Activated CD4-positive, alpha-beta T cell treated with anti-CD3 and anti-CD28 coated beads, Interleukin-2, amount 10 ng/mL, durations not matched to agents 7 days and 5 days (primary cell): ENCODE results near the gene DAB2IP. TPM values are rescaled to one million over a fixed set of nuclear protein-coding genes. Genes with fewer than 3 reads are reported as not detected.
A peak's percentile ranks its signal among the peaks of the same experiment; 100 is the strongest.
"Not testable (repeated sequence)": the region's sequence is repeated elsewhere in the genome, so short reads cannot be mapped to it uniquely, and the experiment has no call there.

Experiments used
- CTCF ChIA-PET: fragments of 350-600 bp; sonication (Branson Sonifier 250); formaldehyde crosslinking; loops from one replicate; lab custom pipeline; 2021; ENCODE audit warnings: antibody characterized with exemption; lab: Charles Lee
- POLR2A ChIA-PET: fragments of 350-600 bp; sonication (Branson Sonifier 250); formaldehyde crosslinking; loops from one replicate; lab custom pipeline; 2021; ENCODE audit warnings: antibody characterized with exemption; lab: Charles Lee
- DNase-seq: peaks from one replicate; pipeline ENCODE4 v3.0.0-alpha.2; 2020
- H3K27ac Mint-ChIP-seq: one replicate; pipeline ENCODE4 v1.8.0; 2021; ENCODE audit warnings: mild to moderate bottlenecking, moderate library complexity, mixed read lengths
- H3K27me3 Mint-ChIP-seq: one replicate; pipeline ENCODE4 v1.8.0; 2021; ENCODE audit warnings: mixed read lengths
- H3K36me3 Mint-ChIP-seq: one replicate; pipeline ENCODE4 v1.8.0; 2021; ENCODE audit warnings: low read depth, mixed read lengths
- H3K4me1 Mint-ChIP-seq: one replicate; pipeline ENCODE4 v1.8.0; 2021; ENCODE audit warnings: mixed read lengths
- H3K4me3 Mint-ChIP-seq: one replicate; pipeline ENCODE4 v1.8.0; 2021; ENCODE audit warnings: mild to moderate bottlenecking, moderate library complexity, mixed read lengths
- H3K9me3 Mint-ChIP-seq: one replicate; pipeline ENCODE4 v1.8.0; 2021; ENCODE audit warnings: mixed read lengths
- total RNA-seq, 2 experiments: library from RNA; stranded (reverse); gene quantifications; one replicate each; pipeline ENCODE4 v1.2.3, GENCODE V29; 2021

The DAB2IP gene
- total RNA-seq, 2 experiments from 2014 or later: not detected

DNA sequence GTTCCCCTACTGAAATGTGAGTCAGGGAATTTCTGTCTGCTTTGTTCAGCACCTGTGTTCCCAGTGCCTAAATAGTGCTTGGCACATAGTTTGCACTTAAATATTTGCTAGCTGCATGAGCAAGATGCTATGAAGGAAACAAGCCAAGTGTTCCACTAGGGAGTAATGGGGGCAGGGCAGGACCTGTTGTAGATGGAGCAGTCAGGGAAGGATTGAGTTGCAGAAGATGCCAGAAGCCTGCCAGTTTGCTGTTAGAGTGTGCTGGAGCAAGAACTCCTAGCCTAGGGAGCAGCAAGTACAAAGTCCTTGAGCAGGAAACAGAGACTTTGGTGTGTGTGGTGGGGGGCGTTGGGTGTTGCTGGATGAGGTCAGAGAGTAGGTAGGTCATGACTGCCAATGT, 87.5 kb downstream of the DAB2IP start:
- Mint-ChIP-seq H3K4me1 (peaks cover 4% of the 10 kb centered on the region), H3K36me3 (no peaks in the 10 kb centered on the region), H3K4me3 (no peak overlapping the region), H3K27me3 (peaks cover 37% of the 10 kb centered on the region), H3K27ac (no peak overlapping the region), H3K9me3 (no peaks in the 10 kb centered on the region)
- CTCF ChIA-PET: no interaction called here
- POLR2A ChIA-PET: no interaction called here
- DNase-seq: no peak

DNA sequence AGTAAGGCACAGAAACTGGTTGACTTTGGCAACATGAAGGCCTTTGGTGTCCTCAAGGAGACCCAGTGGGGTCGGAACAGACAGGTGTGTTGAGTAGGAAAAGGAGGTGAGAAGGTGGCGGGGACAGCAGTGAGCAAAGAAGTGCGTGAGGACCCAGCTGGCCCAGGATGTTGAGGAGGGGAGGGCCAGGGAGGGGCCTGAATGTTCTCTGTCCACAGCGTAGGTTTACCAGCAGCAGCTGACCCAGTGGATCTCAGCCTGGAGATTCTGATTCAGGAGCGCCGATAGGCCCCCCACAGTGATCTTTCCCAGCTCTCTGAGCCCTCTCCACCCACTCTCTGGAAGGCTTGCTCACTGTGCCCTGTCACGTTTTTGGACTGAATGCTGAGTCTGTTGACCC, 88.5 kb downstream of the DAB2IP start:
- CTCF ChIA-PET: interaction anchor here (0.8 kb wide), 1 partner anchor 12 kb away, joined by 3 read pairs; no protein-coding TSS in a partner anchor
- no peak overlapping the region for H3K27ac Mint-ChIP-seq

DNA sequence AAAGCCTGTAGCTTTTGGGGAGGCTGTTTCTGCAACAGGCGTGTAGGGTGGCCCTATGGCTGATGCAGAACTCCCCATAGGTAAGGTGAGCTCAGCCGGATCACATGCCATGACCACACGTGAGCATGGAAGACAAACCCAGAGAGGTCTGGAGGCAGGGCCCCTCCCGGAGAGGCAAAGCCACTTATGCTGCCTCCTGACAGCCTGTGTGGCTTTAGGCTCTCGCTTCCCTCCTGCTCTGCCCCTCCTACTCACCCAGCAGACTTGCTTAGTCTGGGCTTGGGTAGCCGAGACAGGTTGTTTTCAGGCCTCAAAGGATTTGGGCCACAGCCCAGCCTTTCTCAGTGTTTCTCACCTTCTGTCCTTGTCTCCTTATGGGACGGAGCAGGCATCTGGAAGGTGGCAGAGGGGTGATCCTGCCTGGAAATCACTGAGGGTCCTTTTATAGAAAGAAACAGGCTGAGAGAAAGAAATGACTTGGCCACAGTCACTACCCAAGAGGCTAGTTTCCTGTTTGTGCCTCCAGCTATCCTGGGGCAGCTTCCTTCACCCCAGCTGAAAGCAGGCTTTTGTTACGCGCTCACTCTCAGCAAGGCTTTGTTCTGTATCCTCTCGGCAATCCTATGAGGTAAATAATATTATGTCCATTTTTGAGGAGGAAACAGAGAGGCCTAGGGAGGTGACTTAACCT, 89.9 kb downstream of the DAB2IP start:
- CTCF ChIA-PET: interaction anchor here (0.6 kb wide), 1 partner anchor 370 kb away, joined by 3 read pairs; no protein-coding TSS in a partner anchor
- no peak for DNase-seq

More for the DNA sequence above, 88.5 kb downstream of the DAB2IP start:
- no peak overlapping the region for H3K4me3 Mint-ChIP-seq
- DNase-seq: no peak
- peaks cover 31% of the 10 kb centered on the region for H3K27me3 Mint-ChIP-seq
- no peaks in the 10 kb centered on the region for H3K36me3 Mint-ChIP-seq
- H3K4me1 Mint-ChIP-seq: peaks cover 4% of the 10 kb centered on the region
- no peaks in the 10 kb centered on the region for H3K9me3 Mint-ChIP-seq
- POLR2A ChIA-PET: no interaction called here

DNA sequence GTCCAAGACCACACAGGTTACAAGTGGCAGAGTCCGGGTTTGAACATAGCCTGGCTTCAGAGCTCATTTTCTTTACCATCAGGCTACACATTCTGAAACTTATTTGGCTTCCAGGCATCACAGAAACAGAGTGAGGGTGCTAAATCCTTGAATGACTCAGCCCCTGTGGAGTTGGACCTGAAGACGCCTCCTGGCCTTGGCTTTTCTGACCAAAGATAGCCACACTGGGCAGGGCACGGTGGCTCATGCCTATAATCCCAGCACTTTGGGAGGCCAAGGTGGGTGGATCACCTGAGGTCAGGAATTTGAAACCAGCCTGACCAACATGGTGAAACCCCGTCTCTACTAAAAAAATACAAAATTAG, 90.5 kb downstream of the DAB2IP start:
- H3K4me3 Mint-ChIP-seq, H3K36me3 Mint-ChIP-seq, DNase-seq, H3K9me3 Mint-ChIP-seq, H3K27ac Mint-ChIP-seq, POLR2A ChIA-PET, H3K4me1 Mint-ChIP-seq, CTCF ChIA-PET: not testable (repeated sequence)
- H3K27me3 Mint-ChIP-seq: peaks cover 16% of the 10 kb centered on the region

More for the DNA sequence above, 89.9 kb downstream of the DAB2IP start:
- Mint-ChIP-seq H3K9me3 (no peaks in the 10 kb centered on the region), H3K36me3 (no peaks in the 10 kb centered on the region), H3K4me3 (no peak overlapping the region), H3K27ac (no peak overlapping the region), H3K4me1 (peaks cover 7% of the 10 kb centered on the region), H3K27me3 (peaks cover 21% of the 10 kb centered on the region)
- POLR2A ChIA-PET: no interaction called here

DNA sequence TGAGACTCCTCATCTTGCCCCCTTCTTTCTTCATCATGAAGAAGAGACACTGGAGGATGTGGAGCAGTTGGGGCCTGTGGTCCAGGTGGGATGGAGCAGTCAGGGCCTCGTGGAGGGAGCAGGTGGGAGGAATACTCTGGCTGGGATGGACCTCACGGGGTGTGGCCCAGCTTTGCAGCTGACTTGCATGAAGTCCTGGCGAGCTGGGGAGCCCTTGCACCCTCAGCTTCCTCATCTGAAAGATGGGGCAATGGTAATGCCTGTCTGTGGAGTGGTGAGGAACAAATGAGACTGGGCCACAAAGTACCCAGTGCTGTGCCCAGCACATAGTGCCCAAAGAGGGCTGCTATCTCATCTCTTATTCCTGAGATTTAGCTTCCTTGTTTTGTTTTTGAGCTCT, 91.5 kb downstream of the DAB2IP start:
- H3K27ac Mint-ChIP-seq: no peak overlapping the region
- no peaks in the 10 kb centered on the region for H3K36me3 Mint-ChIP-seq
- H3K4me1 Mint-ChIP-seq: peaks cover 12% of the 10 kb centered on the region
- H3K4me3 Mint-ChIP-seq: no peak overlapping the region
- DNase-seq: no peak
- peaks cover 16% of the 10 kb centered on the region for H3K27me3 Mint-ChIP-seq
- POLR2A ChIA-PET: no interaction called here
- CTCF ChIA-PET: interaction anchor here (0.6 to 3.2 kb wide), 3 partner anchors 8 to 196 kb away, joined by 3 to 9 read pairs (median 5); no protein-coding TSS in a partner anchor
- no peaks in the 10 kb centered on the region for H3K9me3 Mint-ChIP-seq

DNA sequence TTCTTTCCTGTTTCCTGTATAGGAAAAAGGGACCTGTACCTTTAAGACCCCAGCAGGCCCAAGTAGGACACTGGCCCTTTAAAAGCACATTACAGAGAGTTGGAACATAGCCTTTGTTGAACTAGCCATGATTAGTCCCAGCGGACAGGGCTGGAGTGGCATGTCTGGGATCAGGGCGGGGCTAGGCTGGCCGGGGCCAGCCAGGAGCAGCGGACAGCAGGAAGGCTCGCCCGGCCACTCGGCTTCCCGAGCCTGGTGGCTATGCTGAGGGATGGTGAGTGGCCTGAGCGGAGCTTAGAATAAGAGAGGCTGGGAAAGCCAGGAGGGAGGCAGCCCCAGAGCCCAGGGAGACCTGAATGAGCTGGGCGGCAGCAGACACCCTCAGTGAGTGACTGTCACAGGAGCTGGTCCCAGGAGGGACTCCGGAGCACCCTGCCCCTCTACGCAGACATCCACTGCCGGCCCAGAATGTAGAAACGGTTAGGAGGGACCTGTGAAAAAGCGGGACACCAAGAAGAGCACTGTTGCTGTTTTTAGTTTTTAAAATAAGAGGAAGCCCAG, 92.1 kb downstream of the DAB2IP start:
- Mint-ChIP-seq H3K27me3 (peaks cover 13% of the 10 kb centered on the region), H3K4me1 (peaks cover 18% of the 10 kb centered on the region), H3K36me3 (no peaks in the 10 kb centered on the region), H3K9me3 (no peaks in the 10 kb centered on the region), H3K27ac (no peak overlapping the region), H3K4me3 (no peak overlapping the region)
- POLR2A ChIA-PET: no interaction called here
- CTCF ChIA-PET: interaction anchor here (0.6 to 3.2 kb wide), 4 partner anchors 9 to 197 kb away, joined by 3 to 9 read pairs (median 4); no protein-coding TSS in a partner anchor
- DNase-seq: no peak

DNA sequence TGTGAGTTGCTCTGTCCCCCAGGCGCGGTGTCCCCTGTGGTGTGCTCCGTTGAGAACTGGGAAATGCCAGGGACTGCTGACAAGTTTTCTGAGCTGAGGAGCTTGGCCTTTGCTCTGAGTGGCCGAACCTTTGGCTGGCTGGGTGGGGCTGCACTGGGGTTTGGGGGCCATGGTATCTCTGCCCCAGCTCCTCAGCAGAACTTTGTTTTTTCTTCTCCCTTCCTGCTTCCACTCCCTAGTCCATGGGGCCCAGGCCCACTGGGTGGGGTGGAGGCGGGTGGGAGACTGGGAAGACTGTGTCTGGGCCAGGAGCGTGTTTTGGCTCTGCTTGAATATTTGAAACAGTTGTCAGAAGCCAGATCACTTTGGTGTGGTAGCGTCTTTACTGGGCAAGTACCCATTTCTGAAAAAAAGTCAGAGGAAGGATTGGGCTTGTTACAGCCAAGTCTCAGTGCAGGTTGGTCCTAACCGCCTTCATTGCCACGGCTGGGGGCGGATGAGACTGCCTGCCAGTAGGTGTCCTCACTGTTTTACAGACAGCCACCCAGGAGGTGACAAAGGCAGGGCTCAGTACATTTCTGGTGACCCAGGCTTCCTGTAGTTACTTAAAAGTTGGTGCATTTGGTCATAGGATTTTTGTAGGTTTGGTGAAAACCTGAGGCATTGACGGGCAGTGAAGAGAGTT, 92.7 kb downstream of the DAB2IP start:
- Mint-ChIP-seq H3K9me3 (no peaks in the 10 kb centered on the region), H3K36me3 (no peaks in the 10 kb centered on the region), H3K27me3 (peaks cover 6% of the 10 kb centered on the region), H3K4me1 (peaks cover 20% of the 10 kb centered on the region), H3K4me3 (no peak overlapping the region), H3K27ac (no peak overlapping the region)
- CTCF ChIA-PET: interaction anchor here (0.6 to 3.2 kb wide), 3 partner anchors 9 to 198 kb away, joined by 3 to 9 read pairs (median 3); no protein-coding TSS in a partner anchor
- POLR2A ChIA-PET: no interaction called here
- DNase-seq: peak; percentile 74

DNA sequence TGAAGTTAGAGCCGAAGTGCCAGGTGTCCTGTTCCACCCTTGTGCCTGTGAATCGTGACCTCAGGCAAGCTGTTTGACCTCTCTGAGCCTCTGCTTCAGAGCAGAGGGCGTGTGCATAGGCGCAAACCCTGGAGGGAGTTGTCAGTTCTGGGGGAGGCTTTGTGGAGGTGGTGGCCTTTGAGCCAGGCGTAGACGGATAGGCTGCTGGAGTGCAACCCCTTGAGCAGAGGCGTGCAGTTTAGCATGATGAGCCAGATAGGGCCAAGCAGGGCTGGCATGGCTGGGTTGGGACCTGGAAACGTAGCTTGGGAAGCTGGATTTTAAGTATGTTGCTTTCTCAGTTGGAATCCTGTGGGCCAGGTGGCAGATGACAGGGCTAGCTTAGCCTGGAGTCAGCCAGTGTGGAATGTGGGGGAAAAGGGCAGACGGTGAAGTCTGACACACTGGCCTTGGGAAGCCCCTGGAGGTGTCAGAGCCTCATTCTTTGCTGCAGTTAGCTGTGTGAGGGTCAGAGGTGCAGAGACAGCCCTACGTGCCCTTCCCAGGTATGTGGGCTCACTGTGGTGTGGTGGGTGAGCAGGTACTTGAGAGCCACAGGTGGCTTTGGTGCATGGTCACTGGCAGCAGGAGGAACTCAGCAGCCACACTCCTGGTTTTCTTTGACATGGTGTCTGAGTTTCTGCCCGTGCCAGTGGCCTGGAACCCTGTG, 93.4 kb downstream of the DAB2IP start:
- H3K4me1 Mint-ChIP-seq: peaks cover 20% of the 10 kb centered on the region
- DNase-seq: no peak
- ChIA-PET POLR2A (no interaction called here), CTCF (interaction anchor here (3.2 kb wide), 1 partner anchor 10 kb away, joined by 9 read pairs; no protein-coding TSS in a partner anchor)
- H3K27ac Mint-ChIP-seq: no peak overlapping the region
- H3K36me3 Mint-ChIP-seq: no peaks in the 10 kb centered on the region
- H3K9me3 Mint-ChIP-seq: no peaks in the 10 kb centered on the region
- H3K4me3 Mint-ChIP-seq: no peak overlapping the region
- peaks cover under 1% of the 10 kb centered on the region for H3K27me3 Mint-ChIP-seq

DNA sequence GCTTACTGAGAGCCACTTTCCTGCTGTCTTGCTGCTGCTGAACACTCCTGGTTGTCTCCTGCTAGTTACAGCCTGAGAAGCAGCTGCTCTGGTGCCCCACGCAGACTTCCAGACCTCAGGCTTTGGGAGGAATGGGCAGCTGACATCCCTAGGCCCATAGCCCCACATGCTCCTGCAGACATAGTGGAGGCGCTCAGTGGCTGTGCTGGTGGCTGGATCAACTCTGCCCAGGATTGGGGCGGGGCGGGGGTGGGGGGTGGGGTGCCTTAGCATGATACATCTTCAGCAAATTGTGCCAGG, 93.9 kb downstream of the DAB2IP start:
- no peak overlapping the region for H3K4me3 Mint-ChIP-seq
- H3K27me3 Mint-ChIP-seq: no peaks in the 10 kb centered on the region
- ChIA-PET POLR2A (no interaction called here), CTCF (interaction anchor here (3.2 kb wide), 1 partner anchor 11 kb away, joined by 9 read pairs; no protein-coding TSS in a partner anchor)
- H3K9me3 Mint-ChIP-seq: no peaks in the 10 kb centered on the region
- H3K36me3 Mint-ChIP-seq: no peaks in the 10 kb centered on the region
- no peak for DNase-seq
- peaks cover 20% of the 10 kb centered on the region for H3K4me1 Mint-ChIP-seq
- H3K27ac Mint-ChIP-seq: peak overlapping the region; percentile 60

DNA sequence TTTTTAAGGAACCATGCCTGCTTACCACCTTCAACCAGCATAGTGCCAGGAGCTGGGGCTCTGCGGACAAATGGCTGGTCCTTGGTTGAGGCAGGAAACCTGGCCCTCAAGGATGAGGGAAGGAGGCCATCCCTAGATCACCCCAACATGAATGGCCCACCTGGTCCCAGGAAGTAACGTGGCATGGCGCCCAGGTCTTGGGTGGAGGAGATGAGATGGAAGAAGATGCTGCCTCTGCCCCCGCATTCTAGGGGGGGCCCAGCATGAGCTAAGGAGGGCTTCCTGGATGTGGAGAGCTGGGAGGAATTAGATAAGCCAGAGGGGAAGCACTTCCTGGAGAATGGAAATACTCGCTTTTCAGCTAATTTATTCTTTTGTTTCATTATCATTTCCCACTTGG, 95.0 kb downstream of the DAB2IP start:
- ChIA-PET CTCF (interaction anchor here (1.3 kb wide), 1 partner anchor 59 kb away, joined by 3 read pairs; no protein-coding TSS in a partner anchor), POLR2A (no interaction called here)
- Mint-ChIP-seq H3K4me1 (peaks cover 20% of the 10 kb centered on the region), H3K4me3 (no peak overlapping the region), H3K9me3 (no peaks in the 10 kb centered on the region), H3K27ac (no peak overlapping the region), H3K36me3 (no peaks in the 10 kb centered on the region), H3K27me3 (no peaks in the 10 kb centered on the region)
- no peak for DNase-seq

DNA sequence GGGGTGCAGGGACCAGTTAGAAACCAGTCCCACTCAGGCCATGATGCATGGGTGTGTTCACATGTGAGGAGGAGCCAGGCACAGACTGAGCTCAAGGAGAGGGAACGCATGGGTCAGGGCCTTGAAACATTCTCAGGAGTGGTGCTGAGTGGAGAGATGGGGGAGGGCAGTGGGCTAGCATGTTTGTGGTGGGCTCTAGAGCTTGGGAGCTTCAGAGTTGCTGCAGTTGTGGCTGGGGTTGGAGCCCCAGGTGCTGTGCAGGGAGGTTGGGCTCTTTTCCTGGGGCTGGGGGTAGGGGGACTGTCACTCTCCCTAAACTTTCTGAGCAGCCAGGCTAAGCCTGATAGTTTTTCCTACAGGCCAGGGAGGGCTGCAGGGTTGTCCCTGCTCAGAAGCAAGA, 95.4 kb downstream of the DAB2IP start:
- Mint-ChIP-seq H3K9me3 (no peaks in the 10 kb centered on the region), H3K4me3 (no peak overlapping the region)
- POLR2A ChIA-PET: no interaction called here

DNA sequence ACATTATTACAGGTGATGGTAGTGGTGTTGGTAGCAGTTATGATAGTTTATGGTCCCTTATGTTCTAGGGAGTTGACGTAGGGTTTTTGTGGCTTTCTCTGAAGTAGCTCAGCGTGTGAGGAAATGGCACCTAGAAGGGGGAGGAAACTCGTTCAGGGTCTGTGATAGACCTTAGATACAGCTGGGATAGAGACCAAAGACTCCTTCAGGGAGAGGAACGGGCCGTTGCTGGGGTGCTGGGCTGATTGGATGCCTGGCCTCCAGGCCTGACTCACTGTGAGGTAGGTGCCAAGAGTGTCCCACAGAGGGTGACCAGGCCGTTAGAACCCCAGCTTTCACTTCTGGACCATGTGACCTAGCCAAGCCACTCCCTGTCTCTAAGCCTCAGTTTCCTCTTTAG, 96.6 kb downstream of the DAB2IP start:
- Mint-ChIP-seq H3K27me3 (no peaks in the 10 kb centered on the region), H3K9me3 (no peaks in the 10 kb centered on the region), H3K4me1 (peaks cover 20% of the 10 kb centered on the region), H3K36me3 (no peaks in the 10 kb centered on the region), H3K27ac (peak overlapping the region; percentile 75), H3K4me3 (no peak overlapping the region)
- ChIA-PET CTCF (interaction anchor here (1.2 kb wide), 1 partner anchor 13 kb away, joined by 3 read pairs; no protein-coding TSS in a partner anchor), POLR2A (no interaction called here)
- DNase-seq: peak; percentile 32

More for the DNA sequence above, 95.4 kb downstream of the DAB2IP start:
- DNase-seq: no peak
- no peaks in the 10 kb centered on the region for H3K36me3 Mint-ChIP-seq
- CTCF ChIA-PET: interaction anchor here (1.3 kb wide), 1 partner anchor 59 kb away, joined by 3 read pairs; no protein-coding TSS in a partner anchor
- H3K27ac Mint-ChIP-seq: no peak overlapping the region
- H3K4me1 Mint-ChIP-seq: peaks cover 20% of the 10 kb centered on the region
- H3K27me3 Mint-ChIP-seq: no peaks in the 10 kb centered on the region
